Measurements from ENCODE around the gene ZNF283. TPM values are rescaled to one million over a fixed set of nuclear protein-coding genes. Genes with fewer than 3 reads are reported as not detected.

ZNF283 gene
- total and polyA plus RNA-seq, 9 of the 15 experiments (the other 6 are each of a cell fraction or from before 2014, with no cell fraction given), result 6.0 to 19.5 (median 9.8) TPM

GRCh38 chr19:43782689-43783231 lies 44.4 kb upstream of the ZNF283 start (continued):
- TF ChIP-seq, protein P1, sequence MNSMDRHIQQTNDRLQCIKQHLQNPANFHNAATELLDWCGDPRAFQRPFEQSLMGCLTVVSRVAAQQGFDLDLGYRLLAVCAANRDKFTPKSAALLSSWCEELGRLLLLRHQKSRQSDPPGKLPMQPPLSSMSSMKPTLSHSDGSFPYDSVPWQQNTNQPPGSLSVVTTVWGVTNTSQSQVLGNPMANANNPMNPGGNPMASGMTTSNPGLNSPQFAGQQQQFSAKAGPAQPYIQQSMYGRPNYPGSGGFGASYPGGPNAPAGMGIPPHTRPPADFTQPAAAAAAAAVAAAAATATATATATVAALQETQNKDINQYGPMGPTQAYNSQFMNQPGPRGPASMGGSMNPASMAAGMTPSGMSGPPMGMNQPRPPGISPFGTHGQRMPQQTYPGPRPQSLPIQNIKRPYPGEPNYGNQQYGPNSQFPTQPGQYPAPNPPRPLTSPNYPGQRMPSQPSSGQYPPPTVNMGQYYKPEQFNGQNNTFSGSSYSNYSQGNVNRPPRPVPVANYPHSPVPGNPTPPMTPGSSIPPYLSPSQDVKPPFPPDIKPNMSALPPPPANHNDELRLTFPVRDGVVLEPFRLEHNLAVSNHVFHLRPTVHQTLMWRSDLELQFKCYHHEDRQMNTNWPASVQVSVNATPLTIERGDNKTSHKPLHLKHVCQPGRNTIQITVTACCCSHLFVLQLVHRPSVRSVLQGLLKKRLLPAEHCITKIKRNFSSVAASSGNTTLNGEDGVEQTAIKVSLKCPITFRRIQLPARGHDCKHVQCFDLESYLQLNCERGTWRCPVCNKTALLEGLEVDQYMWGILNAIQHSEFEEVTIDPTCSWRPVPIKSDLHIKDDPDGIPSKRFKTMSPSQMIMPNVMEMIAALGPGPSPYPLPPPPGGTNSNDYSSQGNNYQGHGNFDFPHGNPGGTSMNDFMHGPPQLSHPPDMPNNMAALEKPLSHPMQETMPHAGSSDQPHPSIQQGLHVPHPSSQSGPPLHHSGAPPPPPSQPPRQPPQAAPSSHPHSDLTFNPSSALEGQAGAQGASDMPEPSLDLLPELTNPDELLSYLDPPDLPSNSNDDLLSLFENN (IDR thresholded peaks at IDR 0.05; ENCODE audit: low read depth in 2 of 2, low read length in 2 of 2), result no peak
- TF ChIP-seq FOXP1 (CRISPR knock-in tag; IDR thresholded peaks at IDR 0.05) (no peak), ELK1 (CRISPR knock-in tag; IDR thresholded peaks at IDR 0.05) (no peak), SREBF2 (CRISPR knock-in tag; IDR thresholded peaks at IDR 0.05) (no peak), MBD2 (IDR thresholded peaks at IDR 0.05; ENCODE audit: borderline replicate concordance, low read depth) (0 out of 2 replicates have a peak, but pooled peaks have one; percentile 12), BDP1 (IDR thresholded peaks at IDR 0.05; ENCODE audit: insufficient read depth, insufficient read length) (no peak), POLR2G (IDR thresholded peaks at IDR 0.05; ENCODE audit: low read depth, low read length) (peak; percentile 53; the same call in 1 of the 2 replicates)
- TF ChIP-seq, protein P2, sequence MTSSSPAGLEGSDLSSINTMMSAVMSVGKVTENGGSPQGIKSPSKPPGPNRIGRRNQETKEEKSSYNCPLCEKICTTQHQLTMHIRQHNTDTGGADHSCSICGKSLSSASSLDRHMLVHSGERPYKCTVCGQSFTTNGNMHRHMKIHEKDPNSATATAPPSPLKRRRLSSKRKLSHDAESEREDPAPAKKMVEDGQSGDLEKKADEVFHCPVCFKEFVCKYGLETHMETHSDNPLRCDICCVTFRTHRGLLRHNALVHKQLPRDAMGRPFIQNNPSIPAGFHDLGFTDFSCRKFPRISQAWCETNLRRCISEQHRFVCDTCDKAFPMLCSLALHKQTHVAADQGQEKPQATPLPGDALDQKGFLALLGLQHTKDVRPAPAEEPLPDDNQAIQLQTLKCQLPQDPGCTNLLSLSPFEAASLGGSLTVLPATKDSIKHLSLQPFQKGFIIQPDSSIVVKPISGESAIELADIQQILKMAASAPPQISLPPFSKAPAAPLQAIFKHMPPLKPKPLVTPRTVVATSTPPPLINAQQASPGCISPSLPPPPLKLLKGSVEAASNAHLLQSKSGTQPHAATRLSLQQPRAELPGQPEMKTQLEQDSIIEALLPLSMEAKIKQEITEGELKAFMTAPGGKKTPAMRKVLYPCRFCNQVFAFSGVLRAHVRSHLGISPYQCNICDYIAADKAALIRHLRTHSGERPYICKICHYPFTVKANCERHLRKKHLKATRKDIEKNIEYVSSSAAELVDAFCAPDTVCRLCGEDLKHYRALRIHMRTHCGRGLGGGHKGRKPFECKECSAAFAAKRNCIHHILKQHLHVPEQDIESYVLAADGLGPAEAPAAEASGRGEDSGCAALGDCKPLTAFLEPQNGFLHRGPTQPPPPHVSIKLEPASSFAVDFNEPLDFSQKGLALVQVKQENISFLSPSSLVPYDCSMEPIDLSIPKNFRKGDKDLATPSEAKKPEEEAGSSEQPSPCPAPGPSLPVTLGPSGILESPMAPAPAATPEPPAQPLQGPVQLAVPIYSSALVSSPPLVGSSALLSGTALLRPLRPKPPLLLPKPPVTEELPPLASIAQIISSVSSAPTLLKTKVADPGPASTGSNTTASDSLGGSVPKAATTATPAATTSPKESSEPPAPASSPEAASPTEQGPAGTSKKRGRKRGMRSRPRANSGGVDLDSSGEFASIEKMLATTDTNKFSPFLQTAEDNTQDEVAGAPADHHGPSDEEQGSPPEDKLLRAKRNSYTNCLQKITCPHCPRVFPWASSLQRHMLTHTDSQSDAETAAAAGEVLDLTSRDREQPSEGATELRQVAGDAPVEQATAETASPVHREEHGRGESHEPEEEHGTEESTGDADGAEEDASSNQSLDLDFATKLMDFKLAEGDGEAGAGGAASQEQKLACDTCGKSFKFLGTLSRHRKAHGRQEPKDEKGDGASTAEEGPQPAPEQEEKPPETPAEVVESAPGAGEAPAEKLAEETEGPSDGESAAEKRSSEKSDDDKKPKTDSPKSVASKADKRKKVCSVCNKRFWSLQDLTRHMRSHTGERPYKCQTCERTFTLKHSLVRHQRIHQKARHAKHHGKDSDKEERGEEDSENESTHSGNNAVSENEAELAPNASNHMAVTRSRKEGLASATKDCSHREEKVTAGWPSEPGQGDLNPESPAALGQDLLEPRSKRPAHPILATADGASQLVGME (CRISPR knock-in tag; IDR thresholded peaks at IDR 0.05), result no peak

Data from K562 (cell line).